ENCODE measurements around the gene MT1H. TPM values are rescaled to one million over a fixed set of nuclear protein-coding genes. Genes with fewer than 3 reads are reported as not detected.
A peak's percentile ranks its signal among the peaks of the same experiment; 100 is the strongest.

MT1H gene
- total and polyA plus RNA-seq, 2 of the 13 experiments (the other 11 are each of a cell fraction or from before 2014, with no cell fraction given), result 0.60 TPM; not detected in 1

DNA sequence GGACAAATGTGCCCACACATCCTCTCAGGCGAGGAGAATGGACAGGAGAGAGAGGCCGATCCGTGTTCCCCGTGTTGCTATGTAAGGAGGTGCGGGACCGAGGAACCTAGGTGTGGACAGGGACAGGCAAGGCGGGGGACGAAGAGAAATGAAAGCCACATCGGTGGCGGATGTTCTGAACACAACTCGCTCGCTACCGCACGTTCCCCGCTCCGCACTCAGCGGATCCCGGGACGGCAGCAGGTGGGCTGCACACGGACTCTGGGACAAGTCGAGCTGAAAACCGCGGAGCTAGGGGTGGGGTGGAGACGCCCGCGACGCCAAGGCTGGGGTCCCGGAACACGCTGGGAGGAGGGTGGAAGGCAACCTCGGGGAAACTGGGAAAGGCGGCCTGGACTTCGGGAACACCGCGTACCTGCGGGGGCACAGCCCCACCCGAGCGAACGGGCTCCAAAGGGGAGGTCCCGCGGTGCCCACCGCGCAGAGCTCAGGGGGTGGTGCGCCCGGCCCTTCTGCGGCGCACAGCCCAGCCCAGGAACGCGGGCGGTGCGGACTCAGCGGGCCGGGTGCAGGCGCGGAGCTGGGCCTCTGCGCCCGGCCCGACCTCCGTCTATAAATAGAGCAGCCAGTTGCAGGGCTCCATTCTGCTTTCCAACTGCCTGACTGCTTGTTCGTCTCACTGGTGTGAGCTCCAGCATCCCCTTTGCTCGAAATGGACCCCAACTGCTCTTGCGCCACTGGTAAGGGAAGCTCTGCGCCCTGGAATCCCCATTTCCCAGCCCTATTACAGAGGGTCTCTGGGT, 44.3 kb upstream of the MT1H start, which contains the start of gene MT1E (continued):
- TF ChIP-seq, protein P1, sequence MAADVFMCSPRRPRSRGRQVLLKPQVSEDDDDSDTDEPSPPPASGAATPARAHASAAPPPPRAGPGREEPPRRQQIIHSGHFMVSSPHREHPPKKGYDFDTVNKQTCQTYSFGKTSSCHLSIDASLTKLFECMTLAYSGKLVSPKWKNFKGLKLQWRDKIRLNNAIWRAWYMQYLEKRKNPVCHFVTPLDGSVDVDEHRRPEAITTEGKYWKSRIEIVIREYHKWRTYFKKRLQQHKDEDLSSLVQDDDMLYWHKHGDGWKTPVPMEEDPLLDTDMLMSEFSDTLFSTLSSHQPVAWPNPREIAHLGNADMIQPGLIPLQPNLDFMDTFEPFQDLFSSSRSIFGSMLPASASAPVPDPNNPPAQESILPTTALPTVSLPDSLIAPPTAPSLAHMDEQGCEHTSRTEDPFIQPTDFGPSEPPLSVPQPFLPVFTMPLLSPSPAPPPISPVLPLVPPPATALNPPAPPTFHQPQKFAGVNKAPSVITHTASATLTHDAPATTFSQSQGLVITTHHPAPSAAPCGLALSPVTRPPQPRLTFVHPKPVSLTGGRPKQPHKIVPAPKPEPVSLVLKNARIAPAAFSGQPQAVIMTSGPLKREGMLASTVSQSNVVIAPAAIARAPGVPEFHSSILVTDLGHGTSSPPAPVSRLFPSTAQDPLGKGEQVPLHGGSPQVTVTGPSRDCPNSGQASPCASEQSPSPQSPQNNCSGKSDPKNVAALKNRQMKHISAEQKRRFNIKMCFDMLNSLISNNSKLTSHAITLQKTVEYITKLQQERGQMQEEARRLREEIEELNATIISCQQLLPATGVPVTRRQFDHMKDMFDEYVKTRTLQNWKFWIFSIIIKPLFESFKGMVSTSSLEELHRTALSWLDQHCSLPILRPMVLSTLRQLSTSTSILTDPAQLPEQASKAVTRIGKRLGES (CRISPR knock-in tag; IDR thresholded peaks at IDR 0.05; ENCODE audit: borderline replicate concordance), result no peak
- TF ChIP-seq SCMH1 (CRISPR knock-in tag; IDR thresholded peaks at IDR 0.05; ENCODE audit: borderline replicate concordance) (no peak), TAF1 (CRISPR knock-in tag; IDR thresholded peaks at IDR 0.05) (peak; percentile 67), NR2F2 (IDR thresholded peaks at IDR 0.05; ENCODE audit: borderline replicate concordance, low read depth) (no peak), ETS1 (CRISPR knock-in tag; IDR thresholded peaks at IDR 0.05) (no peak), ZBTB21 (CRISPR knock-in tag; IDR thresholded peaks at IDR 0.05) (no peak), HIVEP1 (CRISPR knock-in tag; IDR thresholded peaks at IDR 0.05) (0 out of 2 replicates have a peak, but pooled peaks have one; percentile 41), SIN3A (IDR thresholded peaks at IDR 0.05; ENCODE audit: borderline replicate concordance, low read depth, low read length) (no peak), HNF4A (CRISPR knock-in tag; IDR thresholded peaks at IDR 0.05) (no peak), PCBP2 (optimal IDR thresholded peaks at IDR 0.05; ENCODE audit: low read depth, low read length, poor library complexity, severe bottlenecking) (no peak), ZNF451 (CRISPR knock-in tag; IDR thresholded peaks at IDR 0.05) (no peak), SMYD3 (CRISPR knock-in tag; IDR thresholded peaks at IDR 0.05) (no peak), ZNF234 (CRISPR knock-in tag; conservative IDR thresholded peaks at IDR 0.05) (no peak), ZNF20 (CRISPR knock-in tag; IDR thresholded peaks at IDR 0.05) (no peak), JARID2 (CRISPR knock-in tag; IDR thresholded peaks at IDR 0.05; ENCODE audit: insufficient replicate concordance) (no peak), NFIC (IDR thresholded peaks at IDR 0.05; ENCODE audit: low read length) (no peak), ZNF430 (CRISPR knock-in tag; IDR thresholded peaks at IDR 0.05) (peak; percentile 34; the same call in 1 of the 2 replicates), ZNF672 (CRISPR knock-in tag; IDR thresholded peaks at IDR 0.05) (no peak)
- TF ChIP-seq, protein P2, sequence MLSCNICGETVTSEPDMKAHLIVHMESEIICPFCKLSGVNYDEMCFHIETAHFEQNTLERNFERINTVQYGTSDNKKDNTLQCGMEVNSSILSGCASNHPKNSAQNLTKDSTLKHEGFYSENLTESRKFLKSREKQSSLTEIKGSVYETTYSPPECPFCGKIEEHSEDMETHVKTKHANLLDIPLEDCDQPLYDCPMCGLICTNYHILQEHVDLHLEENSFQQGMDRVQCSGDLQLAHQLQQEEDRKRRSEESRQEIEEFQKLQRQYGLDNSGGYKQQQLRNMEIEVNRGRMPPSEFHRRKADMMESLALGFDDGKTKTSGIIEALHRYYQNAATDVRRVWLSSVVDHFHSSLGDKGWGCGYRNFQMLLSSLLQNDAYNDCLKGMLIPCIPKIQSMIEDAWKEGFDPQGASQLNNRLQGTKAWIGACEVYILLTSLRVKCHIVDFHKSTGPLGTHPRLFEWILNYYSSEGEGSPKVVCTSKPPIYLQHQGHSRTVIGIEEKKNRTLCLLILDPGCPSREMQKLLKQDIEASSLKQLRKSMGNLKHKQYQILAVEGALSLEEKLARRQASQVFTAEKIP (CRISPR knock-in tag; IDR thresholded peaks at IDR 0.05; ENCODE audit: borderline replicate concordance), result no peak
- TF ChIP-seq, protein P3, sequence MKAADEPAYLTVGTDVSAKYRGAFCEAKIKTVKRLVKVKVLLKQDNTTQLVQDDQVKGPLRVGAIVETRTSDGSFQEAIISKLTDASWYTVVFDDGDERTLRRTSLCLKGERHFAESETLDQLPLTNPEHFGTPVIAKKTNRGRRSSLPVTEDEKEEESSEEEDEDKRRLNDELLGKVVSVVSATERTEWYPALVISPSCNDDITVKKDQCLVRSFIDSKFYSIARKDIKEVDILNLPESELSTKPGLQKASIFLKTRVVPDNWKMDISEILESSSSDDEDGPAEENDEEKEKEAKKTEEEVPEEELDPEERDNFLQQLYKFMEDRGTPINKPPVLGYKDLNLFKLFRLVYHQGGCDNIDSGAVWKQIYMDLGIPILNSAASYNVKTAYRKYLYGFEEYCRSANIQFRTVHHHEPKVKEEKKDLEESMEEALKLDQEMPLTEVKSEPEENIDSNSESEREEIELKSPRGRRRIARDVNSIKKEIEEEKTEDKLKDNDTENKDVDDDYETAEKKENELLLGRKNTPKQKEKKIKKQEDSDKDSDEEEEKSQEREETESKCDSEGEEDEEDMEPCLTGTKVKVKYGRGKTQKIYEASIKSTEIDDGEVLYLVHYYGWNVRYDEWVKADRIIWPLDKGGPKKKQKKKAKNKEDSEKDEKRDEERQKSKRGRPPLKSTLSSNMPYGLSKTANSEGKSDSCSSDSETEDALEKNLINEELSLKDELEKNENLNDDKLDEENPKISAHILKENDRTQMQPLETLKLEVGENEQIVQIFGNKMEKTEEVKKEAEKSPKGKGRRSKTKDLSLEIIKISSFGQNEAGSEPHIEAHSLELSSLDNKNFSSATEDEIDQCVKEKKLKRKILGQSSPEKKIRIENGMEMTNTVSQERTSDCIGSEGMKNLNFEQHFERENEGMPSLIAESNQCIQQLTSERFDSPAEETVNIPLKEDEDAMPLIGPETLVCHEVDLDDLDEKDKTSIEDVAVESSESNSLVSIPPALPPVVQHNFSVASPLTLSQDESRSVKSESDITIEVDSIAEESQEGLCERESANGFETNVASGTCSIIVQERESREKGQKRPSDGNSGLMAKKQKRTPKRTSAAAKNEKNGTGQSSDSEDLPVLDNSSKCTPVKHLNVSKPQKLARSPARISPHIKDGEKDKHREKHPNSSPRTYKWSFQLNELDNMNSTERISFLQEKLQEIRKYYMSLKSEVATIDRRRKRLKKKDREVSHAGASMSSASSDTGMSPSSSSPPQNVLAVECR (CRISPR knock-in tag; IDR thresholded peaks at IDR 0.05; ENCODE audit: borderline replicate concordance), result peak; percentile 36; the same call in 1 of the 2 replicates

All from HepG2 (cell line).